HG02610 (cell line): ENCODE measurements around the gene GHR.

Source experiments
- ATAC-seq: cut with Tn5 transposase; IDR thresholded peaks from one replicate; pipeline ENCODE4 v1.9.1; 2021; ENCODE audit warnings: mild to moderate bottlenecking, moderate library complexity; ENCODE audit not compliant: unreplicated experiment

GHR gene

DNA sequence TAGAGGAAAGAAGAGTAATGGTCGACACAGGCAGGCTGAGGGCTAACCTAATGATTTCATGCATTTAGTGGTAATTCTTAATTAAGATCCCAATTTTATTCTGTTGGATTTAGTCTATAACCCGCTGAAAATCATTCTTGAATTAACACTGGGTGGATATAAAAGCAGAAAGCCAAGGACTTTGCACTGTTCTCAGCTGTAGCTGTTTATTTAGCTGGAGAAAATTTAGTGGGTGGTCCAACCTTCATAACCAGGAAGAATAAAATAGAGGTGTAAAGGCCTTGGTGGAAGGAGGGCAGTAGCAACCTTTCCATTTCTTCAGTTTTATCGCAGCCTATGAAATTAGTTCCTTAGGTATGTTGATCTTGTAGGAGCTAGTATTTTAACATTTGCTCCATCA is 92.3 kb downstream of the GHR start:
- no peak for ATAC-seq

DNA sequence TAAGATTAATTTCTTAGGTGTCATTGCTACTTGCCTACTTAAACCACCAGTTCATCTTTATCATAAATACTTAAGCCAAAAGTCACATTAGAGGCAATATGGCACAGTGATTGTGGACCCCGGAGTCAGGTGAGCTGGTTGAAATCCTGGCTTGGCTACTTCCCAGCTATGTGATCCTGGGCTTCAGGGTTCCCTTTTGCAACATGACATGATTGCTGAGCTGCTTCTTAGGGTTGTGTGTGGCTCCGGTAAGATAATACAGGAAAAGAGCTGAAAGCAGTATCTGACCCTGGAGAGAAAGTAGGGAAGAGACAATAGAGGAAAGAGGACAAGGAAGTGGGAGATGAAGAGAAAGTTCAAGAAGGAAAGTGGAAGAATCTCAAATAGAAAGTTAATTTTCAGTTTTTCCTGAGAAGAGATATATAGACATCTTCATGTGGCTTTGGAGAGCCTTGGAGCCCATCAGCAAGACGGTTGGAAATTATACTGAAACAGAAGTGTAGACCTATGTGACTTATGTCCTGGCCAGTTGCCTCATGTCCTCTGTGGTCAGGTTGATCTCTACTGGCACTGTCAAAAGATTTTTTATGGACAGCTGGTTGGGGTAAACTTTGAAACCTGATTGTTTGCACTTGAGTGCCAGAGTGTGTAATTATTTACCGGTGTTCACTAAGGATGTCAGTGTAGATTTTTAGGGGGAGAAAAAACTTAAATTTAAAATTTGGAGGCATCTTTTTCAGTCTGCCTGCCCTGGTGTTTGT is 93.2 kb downstream of the GHR start:
- no peak for ATAC-seq

DNA sequence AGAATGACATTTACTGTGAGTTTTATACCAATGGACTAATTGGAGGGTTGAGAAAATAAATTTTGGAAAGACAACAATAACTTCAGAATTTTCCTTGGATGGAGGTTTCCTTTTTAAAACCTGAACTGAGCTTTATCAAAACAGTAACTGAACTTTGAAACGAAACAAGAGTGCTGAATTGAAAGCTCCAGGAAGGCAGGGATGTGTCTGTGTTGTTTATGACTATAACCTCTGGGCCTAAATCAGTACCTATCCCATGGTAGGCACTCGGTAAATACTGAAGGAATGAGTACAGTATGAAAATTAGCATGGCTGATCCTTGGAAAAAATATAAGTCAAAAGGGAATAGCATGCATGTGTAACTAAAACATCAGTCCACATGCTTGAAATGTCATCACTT is 93.9 kb downstream of the GHR start:
- ATAC-seq: no peak

DNA sequence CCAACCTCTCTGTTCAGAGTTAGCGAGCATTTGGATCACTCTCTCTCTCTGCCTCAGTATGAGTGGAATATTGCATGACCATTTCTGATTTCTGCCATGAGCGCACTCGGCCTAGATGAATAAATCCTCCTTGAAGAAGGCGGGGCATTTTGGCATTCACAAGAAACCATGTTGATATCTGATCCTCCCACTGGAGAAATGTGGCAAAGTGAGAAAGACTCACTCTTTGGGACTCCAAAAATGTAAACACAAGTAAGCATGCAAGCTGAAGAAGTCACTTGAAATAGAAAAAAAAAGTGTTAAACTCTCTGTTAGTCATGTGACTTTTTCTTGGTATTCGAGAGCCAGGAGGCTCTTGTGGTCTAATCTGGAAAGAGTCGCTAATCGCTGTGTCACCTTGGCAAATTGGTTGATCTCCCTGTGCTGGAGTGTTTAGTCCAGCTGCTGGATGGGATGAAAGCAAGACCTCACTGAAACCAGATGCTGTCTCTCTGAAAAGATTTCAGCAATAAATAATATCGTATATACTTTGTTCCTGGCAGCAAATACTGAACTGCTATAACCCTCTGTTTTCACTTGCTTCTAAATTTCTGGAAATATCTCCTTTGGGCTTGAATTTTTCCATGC is 95.5 kb downstream of the GHR start:
- ATAC-seq: no peak

DNA sequence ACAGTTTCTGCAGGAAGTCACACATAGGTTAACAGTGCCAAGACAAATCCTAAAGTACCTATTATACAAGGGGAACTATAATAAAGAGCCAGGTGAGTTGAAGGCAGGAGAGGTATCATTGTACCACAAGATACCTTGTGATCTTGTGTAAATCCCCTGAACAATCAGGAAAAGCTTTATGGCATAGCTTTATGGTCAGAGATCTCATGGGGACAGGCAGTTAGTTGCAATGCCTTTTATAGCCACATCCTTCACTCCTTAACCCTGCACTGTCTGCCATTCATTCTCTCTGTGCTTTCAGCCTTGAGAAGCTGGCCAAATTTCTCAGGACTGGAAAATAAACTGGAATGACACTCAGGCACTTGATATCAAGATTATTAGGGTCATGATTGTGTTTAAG is 97.0 kb downstream of the GHR start:
- no peak for ATAC-seq

DNA sequence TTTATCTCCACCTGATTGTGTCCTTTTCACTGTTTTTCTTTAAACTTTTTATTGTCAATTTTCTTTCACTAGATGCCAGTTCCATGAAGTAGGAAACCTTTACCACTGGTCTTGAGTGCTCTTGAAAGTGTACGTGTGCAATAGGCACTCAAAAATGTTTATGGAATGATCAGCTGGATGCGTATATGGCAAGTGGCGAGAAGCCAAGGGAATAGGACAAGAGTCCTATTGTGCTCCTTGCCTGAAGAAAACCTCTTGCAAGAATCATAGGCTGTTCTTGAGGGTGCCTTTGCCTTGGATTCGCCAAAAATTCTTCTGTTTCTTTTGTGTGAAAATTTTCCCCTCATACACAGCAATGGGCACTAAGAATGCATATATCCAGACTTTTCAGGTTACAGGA is 97.7 kb downstream of the GHR start:
- no peak for ATAC-seq

DNA sequence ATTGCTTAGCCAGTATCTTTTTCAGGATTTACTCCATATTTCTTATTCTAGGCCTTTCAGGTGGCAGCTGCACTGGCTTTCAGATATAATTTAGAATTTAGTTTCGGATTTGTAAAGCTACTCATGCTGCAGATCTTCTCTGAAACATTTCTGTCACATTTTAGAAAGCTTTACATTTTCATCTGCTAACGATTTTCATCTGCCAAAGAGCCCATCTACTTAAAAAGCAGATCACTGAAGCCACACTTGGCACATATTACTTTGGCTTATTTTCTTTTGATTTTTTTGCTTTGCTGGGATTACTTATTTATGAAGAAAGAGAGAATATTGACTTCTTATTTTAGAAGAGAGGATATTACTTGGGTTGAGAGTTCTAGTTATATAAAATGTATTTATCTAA is 98.2 kb downstream of the GHR start:
- ATAC-seq: no peak

DNA sequence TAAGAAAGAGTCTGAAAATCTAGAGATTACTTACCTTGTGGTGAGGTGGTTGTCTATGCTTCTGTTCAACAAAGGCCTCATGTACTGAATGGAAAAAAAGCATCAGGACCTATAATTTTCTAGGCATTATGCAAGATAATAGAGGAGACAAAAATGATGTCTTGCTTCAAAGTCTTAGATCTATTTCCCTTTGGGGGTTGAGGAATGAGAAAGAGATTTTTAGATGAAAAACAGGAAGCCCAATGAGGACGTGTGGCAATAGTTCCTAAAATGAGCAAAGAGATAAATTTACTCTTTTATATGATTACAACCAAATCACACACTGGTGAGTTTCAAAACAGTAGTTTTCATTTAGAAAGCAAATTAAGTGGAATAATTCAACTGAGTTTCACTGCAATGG is 99.5 kb downstream of the GHR start:
- ATAC-seq: no peak

DNA sequence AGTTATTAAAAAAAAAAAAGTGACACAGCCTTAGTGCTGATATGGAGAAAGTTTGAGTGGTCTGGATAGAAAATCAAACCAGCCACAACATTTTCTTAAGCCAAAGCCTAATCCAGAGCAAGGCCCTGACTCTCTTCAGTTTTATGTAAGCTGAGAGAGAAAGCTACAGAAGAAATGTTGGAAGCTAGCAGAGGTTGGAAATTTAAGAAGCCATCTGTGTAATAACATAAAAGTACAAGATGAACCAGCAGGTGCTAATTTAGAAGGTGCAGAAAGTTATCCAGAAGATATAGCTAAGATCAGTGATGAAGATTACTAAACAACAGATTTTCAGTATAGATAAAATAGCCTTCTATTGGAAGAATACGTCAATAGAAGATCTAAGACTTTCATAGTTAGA is 102.9 kb downstream of the GHR start:
- no peak for ATAC-seq

DNA sequence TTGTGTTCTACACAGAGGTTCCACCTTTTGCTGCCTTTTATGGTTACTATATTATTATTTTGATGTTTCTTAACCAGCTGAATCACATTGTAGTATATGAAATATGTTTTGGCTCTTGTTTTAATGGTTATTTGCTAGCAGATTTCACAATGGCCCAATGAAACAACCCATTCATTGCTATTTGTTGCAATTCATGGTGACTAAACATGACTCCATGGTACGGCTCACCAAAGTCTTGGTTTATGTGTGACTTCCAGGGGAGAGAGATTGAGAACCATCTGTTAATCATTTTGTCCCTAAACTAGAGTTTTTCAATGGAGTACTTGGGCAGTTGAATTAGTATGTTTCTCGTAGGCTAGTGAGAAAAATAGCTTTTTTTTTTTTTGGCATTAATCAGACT is 108.4 kb downstream of the GHR start:
- ATAC-seq: no peak

DNA sequence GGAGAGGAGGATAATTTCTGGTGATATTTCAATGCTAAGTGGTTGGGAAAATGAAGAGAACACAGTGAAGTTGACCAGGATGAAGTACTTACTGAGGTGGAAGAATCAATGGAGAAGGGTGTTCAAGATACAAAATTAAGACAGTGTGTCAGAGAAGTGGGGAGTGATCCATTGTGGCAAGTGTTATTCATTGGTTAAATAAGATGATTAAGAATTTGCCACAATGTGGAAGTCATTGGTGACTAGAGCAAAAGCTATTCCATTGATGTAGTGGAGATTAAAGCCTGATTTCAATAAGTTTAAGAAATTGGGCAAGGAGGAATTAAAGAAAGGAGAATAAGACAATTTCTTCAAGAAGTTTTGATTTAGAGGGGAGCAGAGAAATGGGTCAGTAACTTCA is 118.9 kb downstream of the GHR start:
- no peak for ATAC-seq

DNA sequence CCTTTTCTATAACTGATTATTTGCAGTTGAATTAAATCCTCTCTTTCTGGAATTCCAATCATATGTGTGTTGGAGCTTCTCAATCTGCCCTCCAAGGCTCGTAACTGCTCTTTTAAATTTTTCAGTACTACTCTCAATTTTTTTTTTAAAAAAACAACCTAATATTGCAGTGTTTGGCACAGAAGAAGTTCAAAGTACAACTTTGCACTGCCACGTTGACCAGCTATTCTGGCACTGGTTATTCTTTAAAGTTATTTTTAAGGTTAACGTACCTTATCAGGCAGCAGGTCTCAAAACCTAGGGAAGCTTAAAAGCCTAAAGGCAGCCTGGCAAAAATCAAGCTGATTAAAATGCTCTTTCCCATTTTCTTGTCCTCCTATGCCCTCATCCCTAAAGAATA is 120.5 kb downstream of the GHR start:
- no peak for ATAC-seq

DNA sequence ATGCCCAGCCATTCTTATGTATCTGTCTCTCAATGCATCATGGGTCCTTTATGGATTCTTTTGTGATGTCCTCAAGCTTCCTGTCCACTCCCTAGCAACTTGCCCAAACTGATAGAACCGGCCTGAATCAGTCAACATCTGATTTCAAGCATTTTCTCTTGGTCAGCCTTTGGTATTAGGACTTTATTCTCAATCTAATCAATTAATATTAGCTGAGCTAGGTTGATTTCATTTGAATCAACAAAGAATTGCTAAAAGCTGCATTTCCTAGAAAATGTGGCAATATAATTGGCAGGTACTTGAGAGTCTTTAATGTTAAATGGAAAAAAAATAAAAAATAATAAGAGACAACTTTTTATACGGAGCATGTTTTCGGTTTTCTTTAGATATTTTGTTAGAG is 121.8 kb downstream of the GHR start:
- no peak for ATAC-seq

DNA sequence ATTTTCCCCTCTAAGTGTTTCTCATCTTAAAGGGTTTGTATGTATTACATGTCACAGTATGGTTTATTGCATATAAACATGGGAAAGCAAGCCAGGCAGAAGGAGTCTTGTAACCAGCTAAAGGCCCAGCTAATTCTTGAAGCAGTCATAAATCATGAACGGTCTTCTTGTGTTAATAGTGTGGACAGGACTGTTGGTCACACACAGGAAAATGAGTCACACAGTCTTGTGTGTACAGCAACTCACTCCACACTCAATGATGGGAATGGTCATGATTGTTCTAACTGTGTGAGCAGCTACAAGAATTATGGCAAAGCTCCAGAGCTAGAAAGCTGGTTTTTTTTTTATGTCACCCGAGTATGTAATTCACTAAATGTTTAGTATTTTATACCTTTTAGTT is 123.9 kb downstream of the GHR start:
- ATAC-seq: no peak

DNA sequence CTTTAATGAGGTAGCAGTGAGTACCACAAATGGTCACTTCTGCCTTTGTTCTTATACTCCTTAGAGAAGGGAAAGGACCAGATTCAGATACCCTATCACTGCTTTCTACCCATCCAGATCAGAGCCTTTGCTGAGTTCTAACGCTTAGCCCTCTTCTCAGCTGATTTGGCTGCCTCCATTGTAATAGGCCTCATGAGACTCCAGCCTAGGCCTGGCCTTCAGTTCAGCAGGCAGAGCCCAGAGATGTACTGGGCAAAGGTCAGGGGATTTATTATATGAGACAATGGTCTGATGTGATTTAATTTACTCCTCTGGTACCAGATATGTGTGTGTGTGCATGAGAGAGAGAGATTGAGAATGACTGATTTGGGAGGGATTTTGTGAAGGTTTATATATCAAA is 124.7 kb downstream of the GHR start:
- ATAC-seq: no peak

DNA sequence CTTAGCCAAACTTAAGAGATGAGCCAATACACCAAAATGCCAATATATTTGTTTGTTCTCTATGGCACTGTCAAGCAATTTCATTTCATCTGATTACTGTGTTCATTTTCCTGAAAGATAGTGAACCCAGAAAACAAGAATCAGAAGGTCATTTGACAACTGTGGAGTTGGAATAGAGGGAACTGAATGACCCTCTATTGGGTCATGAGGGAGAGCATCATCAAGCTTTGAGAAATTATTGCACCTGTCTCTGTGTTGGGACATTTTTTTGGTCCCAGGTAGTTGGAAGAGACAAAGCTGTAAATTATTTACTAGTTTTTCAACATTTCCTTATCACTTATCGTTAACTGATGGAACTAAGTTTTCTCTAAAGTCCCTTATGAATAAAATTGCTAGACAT is 129.4 kb downstream of the GHR start:
- no peak for ATAC-seq

DNA sequence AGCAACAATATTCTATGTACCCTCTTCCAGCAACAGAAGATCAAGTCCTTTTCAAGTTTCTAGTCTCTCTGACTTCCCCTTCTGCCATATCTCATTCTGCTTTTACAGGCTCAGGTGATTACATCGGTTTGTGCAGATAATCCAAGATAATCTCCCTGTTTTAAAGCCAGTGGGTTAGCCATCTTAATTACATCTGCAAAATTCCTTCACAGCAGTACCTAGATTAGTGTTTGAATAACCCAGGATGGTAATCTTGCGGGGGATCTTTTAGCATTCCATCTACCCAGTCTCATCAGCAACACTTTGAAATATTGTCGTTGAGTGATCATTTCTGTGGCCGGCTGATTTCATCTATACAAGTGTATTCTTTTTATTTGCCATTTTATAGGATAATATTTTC is 130.2 kb downstream of the GHR start:
- ATAC-seq: no peak

DNA sequence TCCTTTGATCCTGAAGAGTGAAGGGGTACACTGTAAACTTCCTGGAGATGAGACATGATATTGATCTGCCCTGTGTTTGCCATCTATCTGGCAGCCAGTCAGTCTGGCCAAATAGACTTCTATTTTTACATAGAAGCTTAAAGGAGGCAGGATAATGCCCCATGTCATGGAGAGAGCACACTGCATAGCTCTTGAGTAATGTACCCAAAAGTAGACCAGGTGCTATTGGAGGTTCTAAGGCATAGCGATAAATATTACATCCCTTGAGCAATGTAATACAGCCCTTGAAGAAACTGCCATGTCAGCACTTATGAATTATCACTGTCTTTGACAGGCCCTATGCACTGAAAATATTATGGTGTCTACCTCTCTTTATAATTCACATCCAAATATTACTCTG is 131.8 kb downstream of the GHR start:
- no peak for ATAC-seq

DNA sequence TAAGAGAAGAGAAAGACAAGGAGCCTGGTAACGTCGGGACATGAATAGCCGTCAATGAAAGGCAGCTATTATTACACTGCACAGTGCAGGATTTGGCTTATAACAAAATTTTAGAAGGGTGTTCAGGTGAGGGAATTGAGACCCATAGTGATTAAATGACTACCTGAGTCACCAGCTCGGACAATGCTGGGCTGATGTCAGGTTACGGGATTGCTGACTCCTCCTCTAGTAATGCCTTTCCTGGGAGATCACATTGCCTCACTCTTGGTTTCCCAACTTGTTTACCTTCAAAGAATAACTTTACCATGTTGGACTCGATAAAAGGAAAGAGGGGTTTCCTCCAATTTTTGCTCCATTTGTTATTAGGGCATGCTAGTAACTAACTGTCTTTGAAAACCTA is 132.6 kb downstream of the GHR start:
- ATAC-seq: no peak

DNA sequence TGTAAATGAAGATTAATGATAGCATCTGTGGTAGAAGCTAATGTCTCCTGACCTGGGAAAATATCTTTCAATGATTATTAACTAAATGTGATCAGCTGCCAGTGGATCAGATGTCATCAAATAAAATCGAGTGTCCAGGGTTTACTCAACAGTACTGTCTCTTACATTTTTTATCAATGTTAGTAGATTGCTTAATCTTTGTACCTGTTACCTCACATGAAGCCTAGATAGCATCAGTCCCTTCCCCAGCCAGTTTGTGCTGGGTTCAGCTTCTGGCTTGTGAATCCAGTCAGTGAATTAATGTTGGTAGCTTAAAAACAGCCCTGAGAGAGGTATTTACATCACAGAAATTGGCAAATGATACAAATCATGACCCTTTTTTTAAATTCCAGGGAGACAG is 134.4 kb downstream of the GHR start:
- no peak for ATAC-seq

DNA sequence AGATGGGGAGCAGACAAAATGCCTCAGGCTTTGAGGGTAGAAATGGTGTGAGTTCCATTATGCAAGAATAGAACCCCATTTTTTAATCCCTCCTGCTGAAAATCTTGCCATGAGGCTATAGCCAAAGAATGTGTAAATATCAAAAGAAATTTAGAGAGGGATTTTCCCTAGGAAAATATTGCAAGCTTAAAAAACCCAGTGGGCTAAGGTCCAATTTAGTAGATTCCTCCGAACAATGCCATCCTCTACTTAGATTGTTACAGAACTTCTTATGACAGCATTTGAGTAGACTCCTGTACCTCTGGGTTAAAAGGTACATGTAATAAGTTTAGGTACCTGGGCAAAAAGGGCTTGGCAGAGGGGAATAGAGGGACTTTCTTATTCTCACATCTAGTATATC is 138.4 kb downstream of the GHR start:
- no peak for ATAC-seq

DNA sequence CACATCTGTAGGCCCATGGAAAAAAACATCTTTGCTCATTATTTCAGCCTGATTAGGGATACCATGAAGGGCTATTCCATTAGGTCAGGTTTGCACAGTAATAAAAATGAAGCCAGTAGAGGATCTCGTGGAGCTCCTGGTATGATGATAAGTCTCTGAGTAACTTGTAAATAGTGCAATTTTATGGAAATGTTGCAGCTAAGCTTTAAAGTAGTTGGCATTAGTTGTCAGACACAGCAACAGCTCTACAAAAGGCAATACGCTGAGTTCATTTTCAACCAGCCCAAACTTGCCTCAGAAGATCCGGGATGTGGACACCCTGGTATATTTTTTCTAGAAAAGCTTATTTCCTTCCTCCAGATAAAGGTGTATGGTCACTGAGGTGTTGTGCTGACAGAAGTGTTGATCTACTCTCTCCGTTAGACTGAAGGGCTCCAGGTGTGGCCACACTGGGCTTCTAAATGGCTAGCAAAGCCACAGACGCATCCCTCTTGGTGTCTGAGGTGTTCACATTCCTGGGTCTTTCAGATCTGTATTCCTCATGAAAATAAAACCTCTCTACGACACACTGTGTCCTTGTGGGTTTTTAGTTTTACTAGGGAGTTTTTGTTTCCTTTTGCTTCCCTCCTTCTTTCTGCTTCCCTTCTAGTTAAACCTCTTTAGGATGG is 141.6 kb downstream of the GHR start:
- no peak for ATAC-seq
